ENCODE measurements around the gene UNC119. TPM values are rescaled to one million over a fixed set of nuclear protein-coding genes. Genes with fewer than 3 reads are reported as not detected.

Gene UNC119
- total and polyA plus RNA-seq, 2 of the 13 experiments (the other 11 are each of a cell fraction or from before 2014, with no cell fraction given) = 10.4 to 63.1 TPM

GRCh38 chr17:28508211-28508724 lies 44.2 kb downstream of the UNC119 start (continued):
- TF ChIP-seq RNF219 (CRISPR knock-in tag; IDR thresholded peaks at IDR 0.05) (no peak), ZBTB33 (CRISPR knock-in tag; IDR thresholded peaks at IDR 0.05) (no peak), SRSF4 (IDR thresholded peaks at IDR 0.05; ENCODE audit: low read depth, low read length, poor library complexity, severe bottlenecking) (no peak), ZSCAN22 (CRISPR knock-in tag; IDR thresholded peaks at IDR 0.05) (no peak)

DNA sequence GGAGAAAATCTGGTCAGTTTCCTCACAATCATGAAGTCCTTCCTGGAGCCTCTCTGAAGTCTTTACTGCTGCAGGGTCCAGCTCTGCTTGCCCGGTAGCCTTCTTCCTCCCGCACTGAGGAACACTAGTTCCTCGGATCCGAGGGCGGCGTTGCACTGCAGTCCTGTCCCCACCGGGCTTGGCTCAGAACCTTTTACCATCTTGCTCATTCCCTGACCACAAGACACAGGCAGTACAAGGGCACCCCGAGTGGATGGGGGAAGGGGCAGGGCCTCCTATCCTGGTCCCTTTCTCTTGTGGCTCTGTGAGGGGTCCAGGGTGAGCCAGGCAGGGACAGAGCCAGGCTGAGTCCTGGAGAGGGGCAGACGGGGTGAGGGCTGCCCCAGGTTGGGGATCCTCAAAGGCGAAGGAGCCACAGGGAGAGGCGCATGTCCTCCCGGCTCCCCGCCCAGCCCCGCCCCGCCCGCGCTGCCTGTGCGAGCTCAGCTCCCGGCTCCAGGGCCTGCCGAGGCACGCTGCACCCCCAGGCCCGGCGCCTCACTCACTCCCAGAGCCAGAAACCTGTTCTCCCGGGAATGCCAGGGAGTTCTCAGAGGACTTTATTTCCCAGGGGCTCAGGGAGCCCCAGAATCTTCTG lies 44.7 kb downstream of the UNC119 start:
- Histone ChIP-seq H3K4me3 (replicated peaks in 1 of 3; ENCODE audit: insufficient read depth in 1 of 3, low read depth in 2 of 3, low read length in 3 of 3) (no peak overlapping the region), H4K20me1 (ENCODE audit: insufficient read depth, low read length) (no peaks in the 10 kb centered on the region), H3K79me2 (ENCODE audit: insufficient read depth, low read length) (no peaks in the 10 kb centered on the region), H3K9ac (ENCODE audit: insufficient read depth, low read depth, low read length) (no peak overlapping the region), H3K27ac (ENCODE audit: extremely low read length, insufficient read depth, low read length) (no peak overlapping the region), H3K4me1 (ENCODE audit: insufficient read depth, low read length) (no peaks in the 10 kb centered on the region), H3K4me2 (ENCODE audit: low read depth, low read length) (no peak overlapping the region), H3K27me3 (ENCODE audit: control insufficient read depth in 1 of 2, insufficient read depth in 2 of 2, low read length in 2 of 2) (peaks cover 9 to 76% of the 10 kb centered on the region in 2 experiments; a peak in 4 of 5 replicates), H2AFZ (ENCODE audit: low read length) (no peak overlapping the region), H3K36me3 (replicated peaks in 1 of 2; ENCODE audit: control insufficient read depth in 1 of 2, insufficient read depth in 2 of 2, low read length in 2 of 2) (no peaks in the 10 kb centered on the region), H3K9me3 (ENCODE audit: low read length) (no peaks in the 10 kb centered on the region)
- ATAC-seq (peak; percentile 21; the same call in 1 of the 3 replicates), FAIRE-seq (no peak), DNase-seq (ENCODE audit: low spot score) (no peak)
- CTCF ChIA-PET (ENCODE audit: low intra/inter-chr PET ratio, low total read pairs) = no interaction called here
- POLR2A ChIA-PET = no interaction called here
- WGBS (ENCODE audit: low lambda C conversion rate) = 31% methylated on average over 8 of the region's 24 CpGs
- intact Hi-C loops (cut with micrococcal nuclease; ENCODE audit: unreplicated experiment) = no loop called here
- in situ Hi-C loops (cut with HindIII; ENCODE audit: extremely low pct_ligation_motif_present, low pct_unique_long_range_greater_than_20kb) = no loop called here
- BruUV-seq (replicated peaks) = no TSS peak
- no peak for TF ChIP-seq FOXK2 (IDR thresholded peaks at IDR 0.05)
- TF ChIP-seq, protein P1, sequence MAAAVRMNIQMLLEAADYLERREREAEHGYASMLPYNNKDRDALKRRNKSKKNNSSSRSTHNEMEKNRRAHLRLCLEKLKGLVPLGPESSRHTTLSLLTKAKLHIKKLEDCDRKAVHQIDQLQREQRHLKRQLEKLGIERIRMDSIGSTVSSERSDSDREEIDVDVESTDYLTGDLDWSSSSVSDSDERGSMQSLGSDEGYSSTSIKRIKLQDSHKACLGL (CRISPR knock-in tag; IDR thresholded peaks at IDR 0.05) = no peak
- TF ChIP-seq ZNF747 (CRISPR knock-in tag; IDR thresholded peaks at IDR 0.05; ENCODE audit: borderline replicate concordance) = no peak
- TF ChIP-seq PHF20 (CRISPR knock-in tag; IDR thresholded peaks at IDR 0.05) = no peak
- TF ChIP-seq, protein P2, sequence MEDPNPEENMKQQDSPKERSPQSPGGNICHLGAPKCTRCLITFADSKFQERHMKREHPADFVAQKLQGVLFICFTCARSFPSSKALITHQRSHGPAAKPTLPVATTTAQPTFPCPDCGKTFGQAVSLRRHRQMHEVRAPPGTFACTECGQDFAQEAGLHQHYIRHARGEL (CRISPR knock-in tag; IDR thresholded peaks at IDR 0.05) = no peak
- TF ChIP-seq, protein P3, sequence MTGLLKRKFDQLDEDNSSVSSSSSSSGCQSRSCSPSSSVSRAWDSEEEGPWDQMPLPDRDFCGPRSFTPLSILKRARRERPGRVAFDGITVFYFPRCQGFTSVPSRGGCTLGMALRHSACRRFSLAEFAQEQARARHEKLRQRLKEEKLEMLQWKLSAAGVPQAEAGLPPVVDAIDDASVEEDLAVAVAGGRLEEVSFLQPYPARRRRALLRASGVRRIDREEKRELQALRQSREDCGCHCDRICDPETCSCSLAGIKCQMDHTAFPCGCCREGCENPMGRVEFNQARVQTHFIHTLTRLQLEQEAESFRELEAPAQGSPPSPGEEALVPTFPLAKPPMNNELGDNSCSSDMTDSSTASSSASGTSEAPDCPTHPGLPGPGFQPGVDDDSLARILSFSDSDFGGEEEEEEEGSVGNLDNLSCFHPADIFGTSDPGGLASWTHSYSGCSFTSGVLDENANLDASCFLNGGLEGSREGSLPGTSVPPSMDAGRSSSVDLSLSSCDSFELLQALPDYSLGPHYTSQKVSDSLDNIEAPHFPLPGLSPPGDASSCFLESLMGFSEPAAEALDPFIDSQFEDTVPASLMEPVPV (CRISPR knock-in tag; IDR thresholded peaks at IDR 0.05) = no peak
- TF ChIP-seq HCFC1 (IDR thresholded peaks at IDR 0.05; ENCODE audit: low read depth, low read length) = no peak
- no peak for TF ChIP-seq SAP130 (CRISPR knock-in tag; IDR thresholded peaks at IDR 0.05; ENCODE audit: low read depth)
- TF ChIP-seq WIZ (CRISPR knock-in tag; IDR thresholded peaks at IDR 0.05) = no peak
- no peak for TF ChIP-seq MAZ (IDR thresholded peaks at IDR 0.05; ENCODE audit: borderline replicate concordance, low read depth, low read length)
- TF ChIP-seq MAZ (CRISPR knock-in tag; IDR thresholded peaks at IDR 0.05; ENCODE audit: low read depth) = no peak
- TF ChIP-seq ZNF138 (CRISPR knock-in tag; IDR thresholded peaks at IDR 0.05; ENCODE audit: low read depth) = no peak
